ENCODE data around the gene RANBP2.

Gene RANBP2

GRCh38 chr2:108823286-108823685 is 104.0 kb downstream of the RANBP2 start:
- no peak overlapping the region for H3K4me3 ChIP-seq (ENCODE audit: low read depth, low read length)
- DNase-seq (ENCODE audit: low read depth) = no peak
- no peak for TF ChIP-seq CTCF (conservative IDR thresholded peaks at IDR 0.05; ENCODE audit: low read depth, low read length)

- H3K4me3 ChIP-seq (ENCODE audit: low read depth, low read length) = no peak overlapping the region
- no peak for DNase-seq (ENCODE audit: low read depth)
- TF ChIP-seq CTCF (conservative IDR thresholded peaks at IDR 0.05; ENCODE audit: low read depth, low read length) = no peak
These were observed 105.2 kb downstream of the RANBP2 start for GRCh38 chr2:108824316-108825070.

- TF ChIP-seq CTCF (conservative IDR thresholded peaks at IDR 0.05; ENCODE audit: low read depth, low read length) = no peak
- no peak overlapping the region for H3K4me3 ChIP-seq (ENCODE audit: low read depth, low read length)
- no peak for DNase-seq (ENCODE audit: low read depth)
These were observed 106.0 kb downstream of the RANBP2 start for GRCh38 chr2:108825254-108825653.

GRCh38 chr2:108825736-108826135 is 106.5 kb downstream of the RANBP2 start:
- H3K4me3 ChIP-seq (ENCODE audit: low read depth, low read length) = no peak overlapping the region
- TF ChIP-seq CTCF (conservative IDR thresholded peaks at IDR 0.05; ENCODE audit: low read depth, low read length) = no peak
- no peak for DNase-seq (ENCODE audit: low read depth)

GRCh38 chr2:108829578-108830310 is 110.5 kb downstream of the RANBP2 start:
- DNase-seq (ENCODE audit: low read depth) = no peak
- no peak for TF ChIP-seq CTCF (conservative IDR thresholded peaks at IDR 0.05; ENCODE audit: low read depth, low read length)
- H3K4me3 ChIP-seq (ENCODE audit: low read depth, low read length) = no peak overlapping the region

- TF ChIP-seq CTCF (conservative IDR thresholded peaks at IDR 0.05; ENCODE audit: low read depth, low read length) = no peak
- DNase-seq (ENCODE audit: low read depth) = peak; percentile 40
- H3K4me3 ChIP-seq (ENCODE audit: low read depth, low read length) = no peak overlapping the region
These were observed 113.9 kb downstream of the RANBP2 start for GRCh38 chr2:108833219-108833618.

Measured in choroid plexus epithelial cell (primary cell).